Type B pancreatic cell (in vitro differentiated cells): ENCODE data around the gene TLE1. TPM values are rescaled to one million over a fixed set of nuclear protein-coding genes. Genes with fewer than 3 reads are reported as not detected.

ENCODE experiments used
- DNase-seq: peaks from one replicate; pipeline ENCODE4 v3.0.0; 2021; ENCODE audit warnings: mixed read lengths; ENCODE audit not compliant: unreplicated experiment; ENCODE audit errors: extremely low spot score
- H3K27ac Mint-ChIP-seq: 2 replicates; pipeline ENCODE4 v1.8.0; 2021; ENCODE audit warnings: mild to moderate bottlenecking, mixed read lengths
- H3K27me3 Mint-ChIP-seq: 2 replicates; pipeline ENCODE4 v1.8.0; 2021; ENCODE audit warnings: mixed read lengths
- H3K36me3 Mint-ChIP-seq: 2 replicates; pipeline ENCODE4 v1.8.0; 2021; ENCODE audit warnings: mixed read lengths
- H3K4me1 Mint-ChIP-seq: one replicate; pipeline ENCODE4 v1.8.0; 2021; ENCODE audit warnings: mixed read lengths; ENCODE audit not compliant: unreplicated experiment
- H3K4me3 Mint-ChIP-seq: 2 replicates; pipeline ENCODE4 v1.8.0; 2021; ENCODE audit warnings: mild to moderate bottlenecking, mixed read lengths
- H3K9me3 Mint-ChIP-seq: 2 replicates; pipeline ENCODE4 v1.8.0; 2021; ENCODE audit warnings: mixed read lengths
- total RNA-seq: library from RNA; stranded (reverse); gene quantifications from 2 replicates; pipeline ENCODE4 v1.2.1, GENCODE V29; 2021; ENCODE audit warnings: low replicate concordance
- TF ChIP-seq, protein P1 (sequence below): fragments of 200-600 bp; sonication (generic); conservative IDR thresholded peaks from 2 replicates; pipeline ENCODE4 v1.5.0; 2021; ENCODE audit warnings: antibody characterized with exemption, mild to moderate bottlenecking

TLE1 gene
- total RNA-seq, 1 donor from 2014 or later: 99.6 TPM

DNA sequence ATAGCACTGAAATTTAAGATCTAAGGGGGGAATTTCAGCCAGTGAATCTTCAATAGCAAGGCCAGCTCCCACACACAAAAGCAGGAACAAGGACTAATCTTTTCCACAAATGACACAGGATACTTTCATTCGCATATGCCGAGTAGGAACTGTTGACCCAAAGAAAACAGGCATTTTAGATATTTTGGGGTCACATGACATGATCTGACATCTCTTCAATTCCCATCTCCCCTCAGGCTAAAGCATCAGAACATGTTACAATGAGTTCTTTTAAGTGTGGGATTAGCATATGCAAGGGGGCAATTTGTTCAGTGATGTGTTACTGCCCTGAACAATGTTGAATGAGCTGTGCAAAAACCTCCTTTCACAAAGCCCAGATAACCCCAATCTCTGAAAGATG lies 68.2 kb downstream of the TLE1 start:
- H3K4me3 Mint-ChIP-seq: no peak overlapping the region
- TF ChIP-seq, protein P1, sequence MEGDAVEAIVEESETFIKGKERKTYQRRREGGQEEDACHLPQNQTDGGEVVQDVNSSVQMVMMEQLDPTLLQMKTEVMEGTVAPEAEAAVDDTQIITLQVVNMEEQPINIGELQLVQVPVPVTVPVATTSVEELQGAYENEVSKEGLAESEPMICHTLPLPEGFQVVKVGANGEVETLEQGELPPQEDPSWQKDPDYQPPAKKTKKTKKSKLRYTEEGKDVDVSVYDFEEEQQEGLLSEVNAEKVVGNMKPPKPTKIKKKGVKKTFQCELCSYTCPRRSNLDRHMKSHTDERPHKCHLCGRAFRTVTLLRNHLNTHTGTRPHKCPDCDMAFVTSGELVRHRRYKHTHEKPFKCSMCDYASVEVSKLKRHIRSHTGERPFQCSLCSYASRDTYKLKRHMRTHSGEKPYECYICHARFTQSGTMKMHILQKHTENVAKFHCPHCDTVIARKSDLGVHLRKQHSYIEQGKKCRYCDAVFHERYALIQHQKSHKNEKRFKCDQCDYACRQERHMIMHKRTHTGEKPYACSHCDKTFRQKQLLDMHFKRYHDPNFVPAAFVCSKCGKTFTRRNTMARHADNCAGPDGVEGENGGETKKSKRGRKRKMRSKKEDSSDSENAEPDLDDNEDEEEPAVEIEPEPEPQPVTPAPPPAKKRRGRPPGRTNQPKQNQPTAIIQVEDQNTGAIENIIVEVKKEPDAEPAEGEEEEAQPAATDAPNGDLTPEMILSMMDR: no peak
- peaks cover 49% of the 10 kb centered on the region for H3K36me3 Mint-ChIP-seq
- H3K4me1 Mint-ChIP-seq: peaks cover 60% of the 10 kb centered on the region
- DNase-seq: no peak
- no peak overlapping the region for H3K27ac Mint-ChIP-seq
- no peaks in the 10 kb centered on the region for H3K9me3 Mint-ChIP-seq
- H3K27me3 Mint-ChIP-seq: no peaks in the 10 kb centered on the region

DNA sequence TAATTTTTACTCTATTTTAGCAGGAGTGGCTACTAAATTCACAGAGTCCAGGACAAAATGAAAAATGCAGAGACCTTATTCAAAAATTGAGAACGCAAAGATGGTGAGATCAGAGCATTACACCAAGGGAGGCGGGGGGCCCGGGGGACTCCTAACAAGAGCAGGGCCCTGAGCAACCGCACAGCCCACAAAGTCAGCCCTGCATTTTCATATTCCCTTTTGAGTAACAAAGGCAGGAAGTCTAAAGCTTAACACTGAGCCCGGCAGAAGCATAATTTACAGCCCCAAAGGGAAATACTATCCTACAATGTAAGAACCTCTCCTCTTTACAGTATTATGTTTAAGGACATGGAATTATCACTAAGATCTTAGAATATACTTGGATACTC lies 69.4 kb downstream of the TLE1 start:
- no peak overlapping the region for H3K27ac Mint-ChIP-seq
- H3K9me3 Mint-ChIP-seq: no peaks in the 10 kb centered on the region
- H3K4me3 Mint-ChIP-seq: no peak overlapping the region
- H3K4me1 Mint-ChIP-seq: peaks cover 50% of the 10 kb centered on the region
- H3K36me3 Mint-ChIP-seq: peaks cover 54% of the 10 kb centered on the region
- H3K27me3 Mint-ChIP-seq: no peaks in the 10 kb centered on the region
- no peak for DNase-seq
- TF ChIP-seq, protein P1: no peak

DNA sequence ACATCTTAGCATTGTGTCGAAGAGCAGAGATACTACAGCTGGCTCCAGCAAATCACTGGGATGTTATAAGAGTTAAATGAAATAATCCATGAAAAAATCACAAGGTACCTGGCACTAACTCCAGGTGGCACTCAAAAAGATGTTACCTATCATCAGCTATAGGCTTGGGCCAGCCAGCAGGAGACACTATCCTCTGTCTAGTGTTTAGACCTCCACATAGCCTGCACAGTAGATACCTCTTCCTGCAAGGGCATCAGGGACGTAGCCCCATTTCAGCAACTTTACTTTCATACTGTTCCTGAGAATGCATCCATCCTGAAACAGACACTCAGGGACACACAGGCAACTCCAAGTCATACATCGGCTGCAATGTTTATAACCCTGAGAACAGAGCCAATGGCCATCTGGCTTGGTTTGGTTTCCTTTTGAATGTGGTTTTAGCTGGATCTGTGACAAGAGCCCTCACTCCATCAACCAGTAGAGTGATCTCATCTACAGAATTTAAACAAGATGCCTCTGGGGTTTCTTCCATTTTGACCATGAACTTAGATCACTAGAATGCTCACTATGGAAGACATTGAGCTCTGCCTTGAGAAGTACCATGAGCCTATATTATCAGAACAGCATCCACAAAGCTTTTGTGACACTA lies 69.9 kb downstream of the TLE1 start:
- H3K9me3 Mint-ChIP-seq: no peaks in the 10 kb centered on the region
- H3K27ac Mint-ChIP-seq: no peak overlapping the region
- no peak overlapping the region for H3K4me3 Mint-ChIP-seq
- H3K36me3 Mint-ChIP-seq: peaks cover 57% of the 10 kb centered on the region
- H3K27me3 Mint-ChIP-seq: no peaks in the 10 kb centered on the region
- peaks cover 47% of the 10 kb centered on the region for H3K4me1 Mint-ChIP-seq
- TF ChIP-seq, protein P1: no peak
- no peak for DNase-seq

DNA sequence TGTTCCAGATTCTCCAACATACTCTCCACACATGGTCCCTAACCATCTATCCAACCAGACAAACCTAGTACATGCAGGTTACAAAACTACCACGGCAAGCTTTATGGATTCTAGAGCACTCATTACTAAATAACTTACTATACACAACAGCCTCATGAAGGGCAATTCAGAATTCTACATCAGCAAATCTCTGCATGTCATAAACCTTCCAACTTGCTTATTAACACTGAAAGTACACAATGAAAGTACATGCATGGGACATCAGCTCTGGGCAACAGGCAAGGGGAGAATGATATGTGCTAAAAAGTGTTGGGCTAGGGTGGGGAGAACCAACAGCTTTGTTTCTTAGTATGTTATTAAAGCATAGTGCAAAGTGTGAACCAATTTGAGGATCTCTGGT lies 70.4 kb downstream of the TLE1 start:
- TF ChIP-seq, protein P1: no peak
- H3K4me3 Mint-ChIP-seq: no peak overlapping the region
- no peak for DNase-seq
- no peak overlapping the region for H3K27ac Mint-ChIP-seq
- peaks cover 61% of the 10 kb centered on the region for H3K36me3 Mint-ChIP-seq
- peaks cover 44% of the 10 kb centered on the region for H3K4me1 Mint-ChIP-seq
- H3K27me3 Mint-ChIP-seq: no peaks in the 10 kb centered on the region
- H3K9me3 Mint-ChIP-seq: no peaks in the 10 kb centered on the region

DNA sequence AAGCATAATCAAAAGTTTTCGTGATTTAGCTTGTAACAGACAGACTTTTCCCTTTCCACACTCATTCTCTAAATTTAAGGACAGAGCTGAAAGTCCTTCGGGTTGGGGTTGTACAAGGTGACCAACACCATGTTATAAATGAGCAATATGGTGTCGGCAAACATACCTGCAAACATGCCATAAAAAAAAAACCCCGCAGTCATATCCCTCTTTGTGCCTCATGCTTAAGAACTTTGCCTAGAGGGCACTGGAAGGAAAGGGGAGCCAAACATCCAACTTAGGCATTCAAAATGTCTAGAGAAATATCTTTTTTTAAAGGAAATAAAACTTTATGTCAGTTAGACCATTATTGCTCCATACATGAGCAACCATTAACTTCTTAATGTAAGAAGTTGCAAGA lies 73.2 kb downstream of the TLE1 start:
- Mint-ChIP-seq H3K36me3 (peaks cover 58% of the 10 kb centered on the region), H3K27ac (no peak overlapping the region), H3K27me3 (no peaks in the 10 kb centered on the region), H3K9me3 (no peaks in the 10 kb centered on the region), H3K4me1 (peaks cover 34% of the 10 kb centered on the region), H3K4me3 (no peak overlapping the region)
- no peak for DNase-seq
- TF ChIP-seq, protein P1: no peak
